ENCODE measurements around the gene WDPCP. TPM values are rescaled to one million over a fixed set of nuclear protein-coding genes. Genes with fewer than 3 reads are reported as not detected.

Gene WDPCP
- total RNA-seq, 1 donor from 2014 or later: 13.3 TPM

DNA sequence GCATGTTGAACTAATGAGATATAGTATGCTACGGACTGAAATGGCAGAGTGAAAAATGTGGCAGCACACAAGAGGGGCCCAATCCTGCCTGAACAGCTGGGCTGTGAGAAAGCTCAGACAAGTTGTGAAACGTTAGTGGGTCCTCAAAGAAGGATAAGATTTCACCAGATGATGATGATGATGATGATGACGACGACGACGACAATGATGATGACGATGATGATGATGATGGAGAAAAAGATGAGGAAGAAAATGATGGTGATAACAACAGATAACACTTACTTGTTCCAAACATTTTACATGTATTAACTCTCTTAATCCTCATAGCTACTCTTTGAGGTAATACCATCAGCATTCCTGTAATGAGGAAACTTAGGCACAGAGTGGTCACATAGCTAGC lies 94.2 kb downstream of the WDPCP start:
- no peak for DNase-seq (ENCODE audit: extremely low spot score in 2 of 2)
- no peak for TF ChIP-seq POLR2A (IDR thresholded peaks at IDR 0.05)
- TF ChIP-seq, protein P1, sequence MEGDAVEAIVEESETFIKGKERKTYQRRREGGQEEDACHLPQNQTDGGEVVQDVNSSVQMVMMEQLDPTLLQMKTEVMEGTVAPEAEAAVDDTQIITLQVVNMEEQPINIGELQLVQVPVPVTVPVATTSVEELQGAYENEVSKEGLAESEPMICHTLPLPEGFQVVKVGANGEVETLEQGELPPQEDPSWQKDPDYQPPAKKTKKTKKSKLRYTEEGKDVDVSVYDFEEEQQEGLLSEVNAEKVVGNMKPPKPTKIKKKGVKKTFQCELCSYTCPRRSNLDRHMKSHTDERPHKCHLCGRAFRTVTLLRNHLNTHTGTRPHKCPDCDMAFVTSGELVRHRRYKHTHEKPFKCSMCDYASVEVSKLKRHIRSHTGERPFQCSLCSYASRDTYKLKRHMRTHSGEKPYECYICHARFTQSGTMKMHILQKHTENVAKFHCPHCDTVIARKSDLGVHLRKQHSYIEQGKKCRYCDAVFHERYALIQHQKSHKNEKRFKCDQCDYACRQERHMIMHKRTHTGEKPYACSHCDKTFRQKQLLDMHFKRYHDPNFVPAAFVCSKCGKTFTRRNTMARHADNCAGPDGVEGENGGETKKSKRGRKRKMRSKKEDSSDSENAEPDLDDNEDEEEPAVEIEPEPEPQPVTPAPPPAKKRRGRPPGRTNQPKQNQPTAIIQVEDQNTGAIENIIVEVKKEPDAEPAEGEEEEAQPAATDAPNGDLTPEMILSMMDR (IDR thresholded peaks at IDR 0.05): no peak
- TF ChIP-seq POLR2AphosphoS5 (IDR thresholded peaks at IDR 0.05; ENCODE audit: insufficient read depth in 1 of 2, low read depth in 1 of 2): no peak
- intact Hi-C loops (cut with DNase I): no loop called here
- H3K27me3 ChIP-seq: no peaks in the 10 kb centered on the region
- H3K27ac ChIP-seq: no peak overlapping the region
- H3K4me3 ChIP-seq: no peak overlapping the region
- H3K4me1 ChIP-seq: no peaks in the 10 kb centered on the region
- H3K36me3 ChIP-seq: no peaks in the 10 kb centered on the region
- no peaks in the 10 kb centered on the region for H3K9me3 ChIP-seq

DNA sequence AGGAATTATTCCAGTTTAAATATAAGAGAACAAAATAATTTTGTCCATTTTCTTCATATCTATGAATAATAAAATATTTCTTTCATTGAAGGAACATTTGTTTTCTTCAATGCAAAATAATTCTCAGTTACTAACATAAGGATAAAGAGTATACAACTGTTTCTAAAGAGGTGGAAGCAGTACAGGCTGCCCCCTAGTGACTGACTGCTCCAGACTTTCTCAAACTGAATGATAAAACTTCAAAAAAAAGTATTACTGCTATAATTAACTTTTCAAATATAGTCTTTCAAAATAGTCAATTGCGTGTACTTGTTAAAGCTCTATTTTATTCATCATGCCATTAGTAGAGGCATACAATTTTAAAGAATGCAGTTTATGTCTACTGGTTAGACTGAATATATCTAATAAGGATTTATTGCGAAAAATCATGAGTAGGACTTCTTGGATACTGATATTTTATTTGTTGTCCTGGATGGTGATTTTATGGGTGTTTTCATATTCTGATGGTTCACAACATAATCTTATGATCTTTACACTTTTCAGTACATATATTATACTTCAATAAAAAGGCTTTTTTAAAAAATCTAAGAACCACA lies 100.1 kb downstream of the WDPCP start:
- H3K27ac ChIP-seq: no peak overlapping the region
- H3K4me3 ChIP-seq: no peak overlapping the region
- no peak for TF ChIP-seq POLR2AphosphoS5 (IDR thresholded peaks at IDR 0.05; ENCODE audit: insufficient read depth in 1 of 2, low read depth in 1 of 2)
- TF ChIP-seq, protein P1 (IDR thresholded peaks at IDR 0.05): no peak
- TF ChIP-seq POLR2A (IDR thresholded peaks at IDR 0.05): no peak
- no peaks in the 10 kb centered on the region for H3K36me3 ChIP-seq
- DNase-seq (ENCODE audit: extremely low spot score in 2 of 2): no peak
- intact Hi-C loops (cut with DNase I): no loop called here
- no peaks in the 10 kb centered on the region for H3K27me3 ChIP-seq
- H3K9me3 ChIP-seq: no peaks in the 10 kb centered on the region
- no peaks in the 10 kb centered on the region for H3K4me1 ChIP-seq

DNA sequence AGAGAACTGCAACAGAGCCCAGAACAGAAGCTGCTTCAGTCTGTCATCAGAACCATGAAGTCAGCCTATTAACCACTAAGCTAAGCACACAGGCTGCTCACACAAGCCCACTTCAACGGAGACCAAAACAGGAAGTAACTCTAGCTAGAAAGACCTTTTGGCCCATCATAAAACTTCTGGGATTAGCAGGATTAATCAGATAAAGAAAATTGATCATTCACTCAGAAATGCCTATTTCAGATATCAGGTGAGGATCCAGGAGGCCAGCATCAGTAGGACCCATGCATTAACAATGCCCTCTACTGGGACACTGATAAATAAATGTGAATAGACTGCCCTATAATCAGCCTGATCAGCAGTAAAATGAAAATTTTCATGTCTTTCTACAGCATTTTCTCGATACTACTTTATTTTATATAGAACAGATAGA lies 101.4 kb downstream of the WDPCP start:
- Histone ChIP-seq H3K36me3 (no peaks in the 10 kb centered on the region), H3K27ac (no peak overlapping the region), H3K4me3 (no peak overlapping the region), H3K27me3 (no peaks in the 10 kb centered on the region), H3K4me1 (no peaks in the 10 kb centered on the region), H3K9me3 (no peaks in the 10 kb centered on the region)
- no peak for DNase-seq (ENCODE audit: extremely low spot score in 2 of 2)
- TF ChIP-seq POLR2A (IDR thresholded peaks at IDR 0.05): no peak
- no peak for TF ChIP-seq POLR2AphosphoS5 (IDR thresholded peaks at IDR 0.05; ENCODE audit: insufficient read depth in 1 of 2, low read depth in 1 of 2)
- TF ChIP-seq, protein P1 (IDR thresholded peaks at IDR 0.05): no peak
- intact Hi-C loops (cut with DNase I): no loop called here

DNA sequence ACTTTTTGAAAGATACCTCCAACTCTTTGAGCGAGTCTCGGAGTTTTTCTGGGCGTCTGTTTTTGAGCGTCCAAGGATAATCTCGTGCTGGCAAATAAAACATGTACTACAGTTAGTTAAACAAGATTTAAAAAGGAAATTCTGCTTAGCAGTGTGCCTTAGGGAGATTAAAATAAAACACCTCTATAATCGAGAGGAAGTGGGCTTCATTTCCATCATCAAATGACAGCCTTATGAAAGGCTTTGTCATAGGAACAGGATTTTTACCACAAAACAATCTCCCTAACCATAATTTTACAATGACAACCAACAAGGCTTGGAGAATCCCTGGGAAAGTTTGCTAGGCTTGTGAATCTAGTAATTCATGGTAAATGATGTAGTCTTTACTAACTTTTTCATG lies 103.4 kb downstream of the WDPCP start:
- Histone ChIP-seq H3K4me3 (no peak overlapping the region), H3K27me3 (no peaks in the 10 kb centered on the region), H3K9me3 (no peaks in the 10 kb centered on the region), H3K36me3 (no peaks in the 10 kb centered on the region), H3K27ac (no peak overlapping the region), H3K4me1 (no peaks in the 10 kb centered on the region)
- no peak for TF ChIP-seq POLR2AphosphoS5 (IDR thresholded peaks at IDR 0.05; ENCODE audit: insufficient read depth in 1 of 2, low read depth in 1 of 2)
- no peak for TF ChIP-seq POLR2A (IDR thresholded peaks at IDR 0.05)
- TF ChIP-seq, protein P1 (IDR thresholded peaks at IDR 0.05): no peak
- DNase-seq (ENCODE audit: extremely low spot score in 2 of 2): no peak
- intact Hi-C loops (cut with DNase I): no loop called here

DNA sequence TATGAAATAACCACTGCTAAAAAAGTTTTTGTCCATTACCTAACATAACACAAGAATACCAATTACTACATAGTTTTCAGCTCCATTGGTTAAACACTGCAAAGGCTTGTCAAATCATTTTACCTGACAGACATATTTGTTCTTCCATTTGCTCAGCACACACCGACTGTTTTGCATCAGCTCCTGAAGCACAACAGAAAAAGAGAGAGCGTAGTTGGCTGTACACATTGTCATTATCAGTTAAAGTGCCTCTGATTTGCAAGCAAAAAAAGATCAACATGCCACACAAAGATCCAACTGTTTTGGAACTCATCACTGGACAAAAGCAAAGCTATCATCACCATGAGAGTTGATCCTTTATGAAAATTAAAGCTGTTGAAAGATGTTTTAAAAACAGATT lies 103.8 kb downstream of the WDPCP start:
- intact Hi-C loops (cut with DNase I): no loop called here
- TF ChIP-seq POLR2AphosphoS5 (IDR thresholded peaks at IDR 0.05; ENCODE audit: insufficient read depth in 1 of 2, low read depth in 1 of 2) (no peak), POLR2A (IDR thresholded peaks at IDR 0.05) (no peak)
- TF ChIP-seq, protein P1 (IDR thresholded peaks at IDR 0.05): no peak
- no peak for DNase-seq (ENCODE audit: extremely low spot score in 2 of 2)

More for the DNA sequence above, 103.8 kb downstream of the WDPCP start:
- Histone ChIP-seq H3K27ac (no peak overlapping the region), H3K36me3 (no peaks in the 10 kb centered on the region), H3K27me3 (no peaks in the 10 kb centered on the region), H3K4me1 (no peaks in the 10 kb centered on the region), H3K9me3 (no peaks in the 10 kb centered on the region), H3K4me3 (no peak overlapping the region)

All from vagina (tissue), 2 donors.